NCI-H2227 treated with DMSO at 0.1 percent for 48 hours (cell line): ENCODE measurements around the gene SND1.

Experiments used
- DNase-seq: peaks from one replicate; lab custom pipeline; 2025; lab: John Stamatoyannopoulos, UW

The SND1 gene

DNA sequence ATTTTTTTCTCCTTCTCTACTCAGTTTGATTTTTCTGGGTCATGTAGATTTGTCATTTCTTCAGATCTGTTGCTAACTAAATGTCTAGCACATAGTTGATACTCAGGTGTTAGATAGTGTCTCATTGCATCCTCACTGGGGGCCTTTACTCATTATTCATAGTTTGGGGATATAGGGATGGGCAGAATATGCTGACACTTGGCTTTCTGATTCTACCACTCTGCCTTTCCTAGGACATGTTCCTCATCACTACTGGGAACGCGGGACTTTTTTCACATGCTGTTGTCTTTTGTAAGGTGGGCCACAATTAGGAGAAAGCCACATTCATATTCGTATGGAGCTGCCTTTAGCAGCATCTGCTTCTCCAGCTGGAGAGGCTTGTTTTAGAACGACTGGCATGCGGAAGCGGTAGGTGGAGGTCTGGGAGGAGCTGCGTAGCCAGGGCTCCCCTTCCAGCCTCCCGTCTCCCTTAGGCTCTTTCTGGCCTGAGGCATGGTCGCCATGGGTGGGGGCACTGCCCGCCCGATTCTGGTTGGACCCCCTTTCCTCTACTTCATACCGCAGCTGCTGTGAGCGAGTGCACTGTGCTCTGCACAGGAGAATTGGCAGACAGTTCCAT is 78.8 kb downstream of the SND1 start:
- no peak for DNase-seq

DNA sequence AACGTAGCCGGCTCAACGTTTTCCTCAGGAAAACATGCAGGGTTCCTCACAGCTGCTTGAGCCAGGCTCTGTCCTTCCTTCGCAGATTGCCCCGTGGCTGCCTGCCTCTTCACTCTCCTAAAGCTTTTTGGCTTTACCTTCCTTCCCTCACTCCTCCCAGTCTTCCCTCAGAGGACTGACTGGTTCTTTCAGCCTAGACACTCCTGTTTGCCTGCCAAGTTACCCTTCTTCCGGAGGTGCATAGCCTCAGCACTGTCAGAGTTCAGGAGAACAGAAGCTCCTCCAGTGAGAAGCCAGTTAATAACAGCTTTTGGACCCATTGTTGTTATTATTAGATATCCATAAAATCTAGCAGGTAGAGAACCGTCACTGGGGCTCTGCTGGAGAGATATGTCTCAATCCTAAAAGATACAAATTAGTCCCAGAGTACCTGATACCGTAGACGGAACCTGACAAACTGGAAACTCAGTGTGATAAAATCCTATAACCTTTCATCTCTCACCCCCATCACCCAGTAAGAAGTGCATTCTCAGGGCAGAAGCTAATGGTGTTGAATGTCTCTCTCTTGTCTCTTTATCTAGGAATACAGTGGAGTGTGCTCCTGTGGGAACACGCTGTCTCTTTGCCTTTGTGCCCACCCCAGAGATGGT is 79.6 kb downstream of the SND1 start:
- DNase-seq, result peak; percentile 21

GRCh38 chr7:127732306-127732705 is 80.3 kb downstream of the SND1 start:
- no peak for DNase-seq

- DNase-seq, result no peak
These were observed 82.0 kb downstream of the SND1 start for GRCh38 chr7:127733986-127734385.

GRCh38 chr7:127736511-127736910 is 84.5 kb downstream of the SND1 start:
- DNase-seq, result no peak

GRCh38 chr7:127738859-127739258 is 86.9 kb downstream of the SND1 start:
- no peak for DNase-seq

DNA sequence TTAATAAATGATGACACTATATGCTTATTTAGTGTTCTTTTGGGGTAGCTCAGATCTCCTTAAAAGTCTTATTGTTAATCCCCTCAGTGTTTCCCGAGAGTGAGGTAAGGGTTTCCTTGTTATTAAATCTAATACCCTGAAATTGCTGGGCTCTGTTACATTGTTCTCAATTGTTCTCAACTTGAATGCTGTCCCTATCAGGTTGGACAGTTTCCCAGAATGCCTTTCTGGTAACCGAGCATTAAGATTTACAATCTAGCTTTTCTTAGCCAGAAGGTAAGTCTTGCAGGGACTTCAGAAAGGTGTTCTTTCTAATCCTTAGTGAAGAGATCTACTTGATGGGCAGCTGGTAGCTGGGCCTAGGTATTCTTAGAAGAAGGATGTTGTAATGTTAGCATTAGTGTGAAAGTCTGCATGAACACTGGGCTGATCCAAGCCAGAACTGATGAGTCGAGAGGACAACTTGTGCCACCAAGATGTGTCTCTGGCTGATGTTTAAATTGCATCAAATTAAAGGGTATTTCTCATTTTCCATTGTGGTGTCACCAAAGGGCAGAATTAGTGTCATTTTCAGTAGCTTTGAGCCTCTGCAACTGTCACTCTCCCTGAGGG is 89.9 kb downstream of the SND1 start:
- peak; percentile 44 for DNase-seq

GRCh38 chr7:127745445-127745844 is 93.5 kb downstream of the SND1 start:
- DNase-seq, result no peak

DNA sequence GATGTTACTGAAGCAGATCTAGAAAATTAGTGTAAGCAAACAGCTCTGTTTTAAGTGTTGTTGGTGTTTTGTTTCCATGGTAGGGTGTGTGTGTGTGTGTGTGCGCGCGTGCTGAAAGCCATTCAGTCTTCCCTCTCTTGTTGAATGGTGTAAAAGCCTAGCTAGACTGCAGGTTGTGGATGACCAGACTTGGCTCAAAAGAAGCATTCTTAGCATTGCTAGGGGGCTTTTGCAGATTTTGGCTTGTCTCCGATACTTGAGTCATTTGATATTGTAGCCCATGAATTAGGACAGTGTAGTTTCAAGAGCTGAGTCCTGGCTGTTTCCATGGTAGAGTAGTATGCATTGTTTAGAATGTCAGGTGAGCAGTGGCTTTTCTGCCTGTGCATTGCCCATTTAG is 99.1 kb downstream of the SND1 start:
- no peak for DNase-seq

DNA sequence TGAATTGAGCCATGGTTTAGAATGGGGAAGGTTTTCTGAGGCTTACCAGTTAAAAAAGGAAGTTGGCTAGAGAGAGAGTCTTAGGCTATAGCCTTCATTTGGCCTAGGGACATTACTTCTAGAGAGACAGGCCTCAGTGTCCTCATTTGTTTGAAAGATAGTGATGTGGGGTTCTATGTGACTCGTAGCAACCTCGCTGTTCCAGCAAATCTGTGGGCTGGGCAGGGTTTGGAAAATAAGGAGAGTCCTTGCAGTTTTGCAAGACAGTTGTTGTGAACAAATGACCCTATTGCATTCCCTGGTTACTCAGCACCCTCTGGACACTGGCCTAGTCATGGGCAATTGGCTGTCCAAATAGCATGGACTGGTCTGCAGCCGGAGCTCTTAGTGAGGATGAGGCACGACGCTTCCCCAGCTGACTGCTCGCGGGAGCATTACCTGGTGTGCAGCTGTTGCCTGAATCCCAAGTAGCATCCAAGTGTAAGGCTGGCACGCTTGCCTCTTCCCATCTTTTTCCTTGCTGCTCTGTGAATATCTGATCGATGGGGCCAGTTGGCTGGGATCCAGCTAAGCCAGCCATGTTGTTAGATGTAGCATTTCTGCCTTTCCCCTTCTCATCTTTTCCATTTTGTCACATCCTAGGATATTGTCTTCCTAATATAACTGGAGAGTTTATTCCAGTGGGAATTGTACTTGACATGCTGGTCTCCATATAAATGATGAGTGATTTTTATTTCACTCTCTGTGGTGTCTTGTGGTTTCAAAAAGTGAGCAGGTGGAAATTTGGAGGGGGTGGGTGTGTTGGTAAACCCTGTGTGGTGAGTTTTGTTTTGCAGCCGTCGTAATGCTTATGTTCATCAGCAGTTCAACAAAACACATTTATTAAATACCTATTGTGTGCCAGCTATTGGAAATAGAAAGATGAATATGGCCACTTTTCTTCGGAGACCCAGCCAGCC is 99.8 kb downstream of the SND1 start:
- no peak for DNase-seq

GRCh38 chr7:127752829-127753228 is 100.8 kb downstream of the SND1 start:
- DNase-seq, result no peak

DNA sequence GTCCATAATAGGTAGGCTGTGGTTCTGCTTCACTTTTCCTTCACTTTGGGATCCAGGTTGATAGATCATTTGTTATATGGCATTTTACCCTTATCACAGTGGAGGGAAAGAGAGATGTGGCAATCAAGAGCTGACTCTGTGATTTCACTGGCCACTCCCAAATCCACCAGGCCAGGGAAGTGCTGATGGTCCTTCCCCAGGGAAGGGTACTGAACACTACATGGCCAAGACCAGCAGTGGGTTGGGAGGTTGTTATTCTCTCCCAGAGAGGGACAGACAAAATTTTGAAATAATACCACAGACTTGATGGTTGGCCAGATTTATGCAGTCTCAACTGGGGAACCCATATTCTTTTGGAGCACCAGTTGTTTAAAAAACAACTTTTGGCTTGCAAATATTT is 102.5 kb downstream of the SND1 start:
- no peak for DNase-seq

DNA sequence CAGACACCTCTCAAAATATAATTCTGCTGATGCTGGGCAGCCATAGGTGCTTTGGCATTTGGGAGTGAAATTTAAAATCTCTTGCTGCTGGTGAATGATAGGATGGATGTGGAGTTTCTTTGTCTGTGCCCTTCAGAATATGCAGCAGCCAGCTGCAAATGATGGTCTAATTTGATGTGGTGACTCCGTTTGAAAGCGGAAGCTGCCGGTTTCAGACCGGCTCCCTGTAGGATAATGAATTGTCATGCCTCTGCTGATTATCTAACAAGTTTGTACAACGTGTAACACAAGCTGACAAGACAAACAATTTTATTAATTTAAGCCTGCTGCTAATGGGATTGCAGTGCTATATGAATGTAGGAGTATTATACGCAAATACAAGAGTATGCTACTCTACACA is 103.5 kb downstream of the SND1 start:
- peak; percentile 30 for DNase-seq

GRCh38 chr7:127755965-127756364 is 104.0 kb downstream of the SND1 start:
- DNase-seq, result no peak

- no peak for DNase-seq
These were observed 106.1 kb downstream of the SND1 start for GRCh38 chr7:127758105-127758504.

DNA sequence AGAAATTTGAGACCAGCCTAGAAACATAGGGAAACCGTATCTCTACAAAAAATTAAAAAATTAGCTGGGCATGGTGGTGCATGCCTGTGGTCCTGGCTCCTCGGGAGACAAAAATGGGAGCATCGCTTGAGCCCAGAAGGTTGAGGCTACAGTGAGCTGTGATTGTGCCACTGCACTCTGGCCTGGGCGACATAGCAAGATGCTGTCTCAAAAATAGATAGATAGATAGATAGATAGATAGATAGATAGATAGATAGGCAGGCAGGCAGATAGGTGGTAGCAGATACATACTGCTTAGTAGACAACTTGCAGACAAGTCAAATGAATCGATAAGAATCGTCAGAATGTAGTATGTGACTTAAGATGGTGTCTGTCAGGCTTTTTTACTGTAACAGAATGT is 106.9 kb downstream of the SND1 start:
- no peak for DNase-seq

DNA sequence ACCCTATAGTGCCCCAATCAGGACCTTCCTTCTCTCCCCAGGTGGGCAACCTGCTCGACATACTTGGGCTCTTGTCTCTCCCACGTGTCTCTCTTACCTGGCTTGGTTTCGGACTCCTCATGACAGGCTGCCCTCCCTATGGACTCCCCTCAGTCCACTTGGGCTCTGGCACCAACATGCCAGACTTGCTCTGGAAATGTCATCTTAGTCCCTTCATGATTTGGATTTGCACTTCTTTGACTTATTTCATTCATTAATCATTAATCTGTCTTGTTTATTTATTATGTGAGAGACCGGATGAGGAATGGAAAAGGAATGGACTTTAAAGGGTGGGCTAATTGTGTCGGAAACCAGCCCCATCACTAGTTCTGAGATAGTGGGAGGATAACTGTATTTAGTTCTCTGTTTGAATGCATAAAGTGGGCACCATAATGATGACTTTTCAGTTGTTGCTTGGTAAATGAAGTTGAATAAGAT is 108.0 kb downstream of the SND1 start:
- DNase-seq, result no peak

GRCh38 chr7:127760436-127761031 is 108.5 kb downstream of the SND1 start:
- DNase-seq, result no peak

DNA sequence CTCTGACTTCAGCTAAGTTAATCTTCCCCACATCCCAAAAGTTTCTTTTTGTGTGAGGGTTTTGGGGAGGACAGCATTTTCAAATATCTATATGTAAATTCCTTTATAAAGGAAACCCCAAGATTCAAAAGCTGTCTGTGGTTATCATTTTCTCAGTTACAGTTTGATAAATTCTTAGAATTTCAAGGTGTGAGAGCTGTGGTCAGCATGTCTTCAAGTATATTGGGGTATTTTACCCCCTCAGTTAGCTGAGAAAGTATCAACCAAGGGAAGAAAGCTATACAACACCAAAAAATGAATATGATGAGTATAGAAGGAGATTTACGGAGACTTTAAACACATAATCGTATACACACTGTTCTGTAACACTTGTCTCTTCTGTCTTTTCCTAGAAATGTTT is 109.2 kb downstream of the SND1 start:
- DNase-seq, result no peak

DNA sequence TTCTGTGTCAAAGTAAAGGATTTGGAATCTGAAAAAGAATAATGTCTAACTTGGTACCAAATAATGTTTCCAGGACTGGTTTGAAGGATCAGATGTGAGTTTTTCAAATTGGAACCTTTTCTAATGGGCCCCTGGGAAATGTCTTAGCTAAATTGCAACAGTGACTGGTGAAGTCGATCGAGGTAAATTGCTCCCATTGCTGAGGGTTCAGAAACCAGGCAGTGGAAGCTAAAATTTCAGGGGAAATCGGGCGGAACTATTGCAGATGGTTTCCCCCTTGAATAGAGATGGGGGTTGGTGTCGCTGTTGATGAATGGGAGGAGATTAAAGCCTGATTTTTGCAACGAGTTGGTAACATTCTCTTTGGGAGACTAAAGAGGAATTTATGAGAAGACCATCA is 112.7 kb downstream of the SND1 start:
- DNase-seq, result no peak

DNA sequence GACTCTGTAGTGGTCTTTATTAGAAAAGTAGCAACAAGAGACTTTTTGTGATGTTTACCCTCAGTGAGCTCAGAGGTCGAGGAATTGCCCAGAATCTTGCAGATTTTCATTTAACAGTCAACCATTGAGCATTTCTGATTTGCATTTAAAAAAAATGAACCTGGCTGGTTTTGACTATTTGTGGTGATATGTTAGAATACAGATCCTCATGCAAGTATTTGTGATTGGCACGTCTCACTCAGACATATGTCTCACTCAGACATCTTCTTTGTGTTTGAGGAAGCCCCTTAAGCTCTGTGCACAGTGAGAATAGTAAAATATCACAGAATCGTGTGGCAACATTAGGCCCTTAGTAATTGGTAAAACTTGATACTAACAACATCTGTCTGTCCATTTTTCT is 113.2 kb downstream of the SND1 start:
- DNase-seq, result no peak

DNA sequence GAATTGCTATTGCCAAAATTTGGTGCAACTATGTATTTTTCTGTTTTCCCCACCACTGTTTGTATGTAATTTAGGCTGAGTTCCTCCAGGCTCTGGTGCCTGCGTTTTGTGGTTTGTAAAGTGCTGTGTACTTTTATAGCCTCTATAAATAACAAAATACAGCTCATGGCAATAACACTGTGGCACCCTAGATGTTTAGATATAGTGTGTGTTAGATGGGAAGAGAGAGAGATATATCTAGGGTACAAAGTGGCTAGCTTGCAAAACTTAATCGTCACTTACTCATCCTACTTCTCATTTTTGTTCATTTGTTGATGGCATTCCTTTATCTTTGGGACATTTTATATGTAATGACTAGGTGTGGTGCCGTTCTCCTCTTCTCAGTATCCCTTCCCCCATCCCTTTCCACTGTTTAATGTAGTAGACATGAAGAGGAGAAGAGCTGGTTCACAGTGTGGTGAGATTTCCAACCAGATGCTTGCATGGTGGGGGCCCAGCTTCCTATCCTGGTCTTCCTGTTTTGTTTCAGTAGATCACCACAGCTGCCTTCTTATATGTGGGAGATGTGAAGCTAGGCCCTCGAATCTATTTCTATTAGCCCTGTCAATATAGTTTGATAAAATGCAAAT is 115.0 kb downstream of the SND1 start:
- DNase-seq, result no peak
